ENCODE results near the gene TRAP1.

- TF ChIP-seq CTCF (IDR thresholded peaks at IDR 0.05; ENCODE audit: poor library complexity) = no peak
- TF ChIP-seq EZH2 (IDR thresholded peaks at IDR 0.05; ENCODE audit: borderline replicate concordance) = no peak
Observed at GRCh38 chr16:3655396-3656159, 61.7 kb downstream of the TRAP1 start.

Measured in hepatocyte (in vitro differentiated cells).